Measurements from ENCODE around the gene PPM1B.

- TF ChIP-seq CTCF (tag by site-specific recombination; IDR thresholded peaks at IDR 0.05), result no peak
- no peak for TF ChIP-seq REST (tag by site-specific recombination; IDR thresholded peaks at IDR 0.05)
- no peak for TF ChIP-seq TRIM28 (IDR thresholded peaks at IDR 0.05; ENCODE audit: borderline replicate concordance, low read length)
- no peak for TF ChIP-seq ZNF274 (IDR thresholded peaks at IDR 0.05; ENCODE audit: low read length)
- TF ChIP-seq ZNF274 (tag by site-specific recombination; IDR thresholded peaks at IDR 0.05; ENCODE audit: borderline replicate concordance), result no peak
- no peak for TF ChIP-seq ZNF530 (tag by site-specific recombination; IDR thresholded peaks at IDR 0.05; ENCODE audit: low read depth)
- TF ChIP-seq OVOL3 (tag by site-specific recombination; IDR thresholded peaks at IDR 0.05), result no peak
- TF ChIP-seq ZNF658 (tag by site-specific recombination; IDR thresholded peaks at IDR 0.05), result no peak
Observed at GRCh38 chr2:44135296-44135695, 33.4 kb upstream of the PPM1B start.
